Measurements from ENCODE around the gene NSD1.
A peak's percentile ranks its signal among the peaks of the same experiment; 100 is the strongest.
"Not testable (repeated sequence)": the region's sequence is repeated elsewhere in the genome, so short reads cannot be mapped to it uniquely, and the experiment has no call there.

The NSD1 gene

DNA sequence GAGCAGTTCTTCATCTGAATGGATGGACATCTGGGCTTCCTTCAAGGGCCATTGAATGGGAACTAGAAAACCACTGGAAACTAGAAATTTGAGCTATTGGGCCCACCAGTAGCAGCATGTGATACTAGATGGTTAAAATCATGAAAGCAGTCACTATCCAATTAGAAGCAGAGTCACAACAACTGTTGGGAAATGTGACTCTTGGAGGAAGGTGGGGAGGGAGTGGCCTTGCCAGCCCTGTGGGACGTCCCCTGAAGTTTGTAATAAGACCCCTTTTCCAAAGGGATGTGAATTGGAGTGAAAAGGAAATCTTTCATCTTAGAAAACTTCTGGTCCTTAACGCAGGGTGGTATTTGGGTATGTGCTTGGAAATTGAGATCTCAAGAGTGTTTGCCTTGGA, 164.3 kb downstream of the NSD1 start:
- no peak for DNase-seq

DNA sequence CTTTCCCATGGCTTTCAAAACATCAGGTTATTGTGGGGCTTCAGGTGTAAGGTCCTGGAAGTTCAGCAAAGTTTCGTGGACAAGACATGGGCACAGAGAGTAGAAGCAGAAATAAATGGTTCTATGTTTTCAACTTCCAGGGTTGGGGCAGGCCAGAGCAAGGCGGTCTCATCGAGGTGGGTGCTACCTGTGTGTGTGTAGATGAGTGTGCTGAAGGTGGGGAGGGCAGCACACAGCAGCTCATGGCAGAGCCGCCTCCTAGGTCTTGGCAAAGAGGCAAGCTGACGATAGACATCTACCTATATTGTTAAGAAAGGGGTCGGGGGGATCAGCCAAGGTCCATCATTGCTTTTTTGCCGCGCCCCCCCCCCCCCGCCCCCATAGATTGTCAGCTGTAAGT, 166.1 kb downstream of the NSD1 start:
- no peak for DNase-seq

- no peak for DNase-seq
Measured at GRCh38 chr5:177300236-177300880, 166.8 kb downstream of the NSD1 start.

- no peak for DNase-seq
Measured at GRCh38 chr5:177300951-177301350, 167.4 kb downstream of the NSD1 start.

GRCh38 chr5:177301503-177302165, 168.1 kb downstream of the NSD1 start:
- no peak for DNase-seq

DNA sequence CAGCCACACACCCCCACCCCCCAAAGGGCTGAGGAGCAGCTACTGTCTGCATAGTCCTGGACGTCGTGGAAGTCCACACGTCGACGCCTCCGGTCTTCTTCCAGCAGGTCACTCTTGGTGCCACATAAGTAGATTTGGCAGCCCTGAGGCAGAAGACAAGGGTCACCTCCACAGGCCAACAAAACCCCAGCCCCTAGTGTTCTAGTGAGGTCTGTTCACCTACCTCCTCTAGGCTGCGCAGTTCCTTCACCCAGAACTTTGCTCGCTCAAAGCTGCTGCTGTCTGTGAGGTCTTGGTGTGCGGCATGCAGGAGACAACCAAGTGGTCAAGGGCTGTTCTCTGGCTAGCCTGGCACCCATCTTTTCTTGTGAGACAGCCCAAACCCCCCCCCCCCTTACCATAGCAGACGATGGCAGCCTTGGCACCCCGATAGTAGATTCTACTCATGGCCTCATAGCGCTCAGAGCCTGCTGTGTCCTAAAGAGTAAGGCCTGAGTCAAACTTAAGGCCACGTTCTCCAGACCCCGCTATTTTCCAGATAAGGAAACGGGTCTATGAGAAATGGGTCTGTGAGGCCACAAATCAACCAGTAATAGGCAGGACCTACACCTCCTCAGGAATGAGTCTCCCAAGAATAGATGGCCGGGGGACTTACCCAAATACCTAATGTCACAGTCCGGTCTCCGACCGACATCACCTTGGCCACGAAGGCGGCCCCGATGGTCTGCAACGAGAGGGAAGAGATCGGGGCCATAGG, 169.0 kb downstream of the NSD1 start:
- DNase-seq: no peak

DNA sequence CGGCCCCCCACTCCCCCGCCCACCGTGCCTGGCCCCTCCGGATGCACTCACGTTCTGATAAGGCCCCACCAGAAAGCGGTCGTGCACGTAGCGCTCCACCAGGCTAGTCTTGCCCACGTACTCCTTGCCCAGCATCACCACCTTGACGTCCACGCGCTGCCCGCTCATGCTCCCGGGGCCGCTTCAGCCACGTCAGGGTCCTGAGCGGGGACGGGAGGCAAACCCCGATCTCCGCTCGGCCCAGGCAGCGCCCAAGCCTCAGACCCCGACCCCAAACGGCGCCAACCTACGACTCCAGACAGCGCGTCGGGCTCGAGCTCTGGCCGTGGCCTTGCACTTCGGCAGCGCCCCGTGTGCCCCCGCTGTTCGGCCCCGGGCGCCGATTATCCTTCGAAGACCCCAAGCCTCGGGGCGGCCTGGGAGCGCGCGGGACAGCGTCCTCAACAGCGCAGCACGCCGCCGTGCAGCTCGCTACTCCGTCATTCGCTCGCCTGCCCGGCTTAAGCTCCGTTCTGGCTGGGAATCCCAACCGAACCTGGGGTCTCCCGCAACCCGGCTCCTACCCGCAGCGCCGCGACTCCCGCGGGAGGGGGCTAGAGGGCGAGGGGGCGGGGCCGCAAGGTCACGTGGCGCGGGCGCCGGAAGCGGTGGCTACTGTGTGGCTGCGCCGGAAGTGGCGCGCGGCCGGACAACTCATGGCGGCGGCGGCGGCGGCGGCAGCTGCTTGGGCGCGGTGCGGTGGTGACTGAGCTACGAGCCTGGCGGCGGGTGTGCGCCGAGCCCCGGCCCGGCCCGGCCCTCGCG, 169.8 kb downstream of the NSD1 start, which contains the start of the genes PRELID1 and RAB24:
TSS of gene PRELID1 (plus strand) at position 679 of the 804 bp plus-strand sequence. CDS start 187 bp downstream, outside the sequence.
TSS of gene RAB24 (minus strand) at position 599 of the 804 bp plus-strand sequence. CDS start at position 168, 431 bp downstream.
- peak; percentile 80 to 83 for DNase-seq

DNA sequence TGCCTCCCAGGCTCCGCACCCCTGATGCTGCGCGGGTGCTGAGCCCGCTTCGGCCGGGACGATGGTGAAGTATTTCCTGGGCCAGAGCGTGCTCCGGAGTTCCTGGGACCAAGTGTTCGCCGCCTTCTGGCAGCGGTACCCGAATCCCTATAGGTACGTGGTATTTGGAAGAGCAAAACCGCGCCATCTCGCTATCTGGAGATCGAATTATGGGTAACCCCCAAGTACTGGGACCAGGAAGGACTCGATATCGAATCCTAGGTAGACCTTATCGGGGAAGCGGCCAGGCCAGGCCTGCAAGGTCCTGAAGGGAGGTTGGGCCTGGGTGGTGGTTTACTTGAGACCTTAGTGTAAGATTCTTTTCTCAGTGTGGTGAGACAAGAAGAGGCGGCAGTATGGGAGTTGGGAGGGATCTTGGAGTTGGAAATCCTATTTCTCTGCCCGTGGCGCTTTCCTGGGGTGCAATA, 170.4 kb downstream of the NSD1 start:
- DNase-seq: no peak

GRCh38 chr5:177304392-177305119, 171.0 kb downstream of the NSD1 start:
- DNase-seq: no peak

- DNase-seq: not testable (repeated sequence)
Measured at GRCh38 chr5:177306103-177306640, 172.6 kb downstream of the NSD1 start.

DNA sequence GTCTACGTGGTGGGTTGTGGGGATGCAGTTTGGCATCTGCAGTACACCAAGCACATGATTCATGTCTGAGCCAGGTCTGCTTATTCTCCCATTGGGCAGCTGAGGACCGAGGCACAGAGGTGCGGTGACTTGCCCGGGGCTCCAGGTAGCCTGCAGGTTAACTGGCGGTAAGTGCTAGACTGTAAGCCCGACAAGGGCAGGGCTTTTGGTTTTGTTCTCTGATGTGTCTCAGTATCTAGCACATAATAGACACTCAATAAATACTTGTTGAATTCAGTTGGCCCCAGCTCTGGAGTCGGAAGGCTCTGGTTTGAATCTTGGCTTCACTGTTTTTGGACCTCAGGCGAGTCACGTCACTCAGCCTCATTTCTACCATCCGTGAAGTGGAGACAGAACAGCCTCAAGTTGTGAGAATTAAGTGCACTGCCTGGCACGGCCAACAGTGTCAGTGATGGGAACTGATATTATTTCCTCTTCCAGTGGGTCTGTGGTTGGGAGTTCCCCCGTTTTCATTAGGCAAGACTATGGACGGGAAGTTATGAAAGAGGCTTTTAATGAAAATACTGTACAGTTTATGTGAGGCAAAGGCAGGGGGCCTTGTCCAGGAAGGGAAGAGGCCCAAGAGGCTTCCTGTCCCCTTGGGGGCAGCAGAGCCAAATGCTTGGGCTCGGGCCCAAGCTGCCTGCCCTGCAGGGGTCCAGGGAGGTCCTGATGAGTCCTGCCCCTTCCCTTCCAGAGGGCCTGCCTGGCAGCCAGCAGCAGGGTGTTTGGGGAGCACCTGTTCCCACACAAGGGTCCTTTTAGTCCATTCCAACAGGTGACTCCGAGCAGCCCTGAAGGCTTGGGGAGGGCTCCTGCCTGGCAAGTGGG, 173.3 kb downstream of the NSD1 start:
- DNase-seq: no peak

DNA sequence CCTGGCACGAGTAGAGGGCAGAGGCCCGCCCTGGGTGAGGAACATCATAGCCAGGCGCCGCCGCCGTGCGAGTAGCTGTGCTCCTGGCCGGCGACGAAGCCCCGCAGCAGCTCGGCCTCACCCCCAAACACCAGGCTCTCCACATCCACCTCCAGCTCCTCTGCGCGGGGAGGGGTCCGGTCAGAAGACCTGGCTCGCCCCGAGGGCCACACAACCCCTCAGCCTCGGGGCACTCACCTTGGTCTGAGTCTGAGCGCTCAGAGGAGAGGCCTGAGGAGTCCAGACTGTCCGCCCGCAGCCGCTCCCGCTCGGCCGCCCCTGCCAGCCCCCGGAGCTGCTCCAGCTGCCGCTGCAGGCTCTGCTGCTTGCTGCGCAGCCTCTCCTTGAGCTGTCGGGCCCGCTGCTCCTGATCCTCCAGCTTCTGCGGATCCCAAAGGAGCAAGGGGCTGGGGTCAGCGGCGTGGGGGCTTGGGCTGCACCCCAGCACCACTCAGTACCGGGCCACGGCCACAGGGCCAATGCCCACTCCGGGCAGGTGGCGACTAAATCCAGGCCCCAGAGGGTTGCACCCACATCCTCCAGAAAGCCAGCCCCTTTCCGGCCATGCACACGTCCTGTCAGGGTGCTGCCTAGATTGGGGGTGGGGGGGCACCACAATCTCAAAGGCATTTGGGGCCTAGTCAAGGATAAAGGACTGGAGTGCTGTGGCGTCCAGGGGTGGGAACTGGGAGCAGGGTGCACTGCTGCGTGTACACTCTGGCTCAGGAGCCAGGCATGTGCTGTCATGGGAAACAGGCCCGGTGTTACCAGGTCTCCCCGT, 174.2 kb downstream of the NSD1 start:
- no peak for DNase-seq

DNA sequence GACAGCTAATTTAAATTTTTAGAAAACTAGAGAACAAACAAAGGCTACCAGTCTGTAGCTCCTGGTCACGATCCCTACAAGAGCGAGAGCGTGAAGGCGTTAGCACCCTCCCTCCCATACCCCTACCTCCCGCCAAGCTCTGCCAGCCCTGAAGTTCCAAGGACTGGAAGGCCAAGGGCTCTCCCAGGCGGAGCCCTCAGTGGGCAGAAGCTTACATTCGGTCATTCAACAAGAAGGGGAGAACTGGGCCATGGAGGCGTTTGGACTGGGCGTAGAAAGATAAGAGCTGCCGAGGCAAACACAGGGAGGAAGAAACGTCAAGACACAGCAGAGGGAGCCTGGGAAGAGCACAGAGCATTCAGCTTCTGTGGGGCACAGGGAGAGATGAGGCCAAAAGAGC, 175.2 kb downstream of the NSD1 start:
- no peak for DNase-seq

GRCh38 chr5:177309351-177310191, 176.0 kb downstream of the NSD1 start:
- DNase-seq: peak; percentile 75 to 83

- no peak for DNase-seq
Measured at GRCh38 chr5:177310332-177310731, 176.8 kb downstream of the NSD1 start.

DNA sequence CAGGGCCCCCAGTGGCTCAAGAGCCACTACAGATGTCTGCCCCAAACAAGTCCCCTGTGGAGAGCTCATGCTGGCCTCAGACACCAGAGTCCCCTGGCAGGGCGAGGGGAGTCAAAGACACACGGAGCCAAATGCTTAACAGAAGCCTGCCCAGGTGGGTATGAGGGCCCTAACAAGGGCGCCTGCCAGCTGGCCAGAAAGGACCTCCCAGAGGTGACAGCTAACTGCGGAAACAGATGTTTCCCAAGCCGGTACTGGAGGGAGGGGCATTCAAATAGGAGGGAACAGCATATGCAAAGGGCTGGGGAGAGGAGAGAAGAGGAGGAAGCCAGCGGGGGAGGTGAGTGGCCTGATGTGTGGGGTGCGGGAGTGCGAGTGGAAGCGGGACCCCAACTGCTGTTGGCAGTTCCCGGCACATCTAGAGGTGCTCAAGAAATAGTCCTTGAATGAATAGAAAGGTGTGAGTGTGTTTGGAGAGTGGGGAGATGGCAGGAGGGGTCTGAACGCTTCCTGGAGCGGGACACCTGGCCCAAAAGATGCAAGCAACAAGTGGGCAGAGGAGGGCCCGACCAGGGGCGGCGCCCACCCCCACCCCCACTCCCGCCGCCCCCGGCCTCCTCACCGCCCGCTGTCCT, 177.3 kb downstream of the NSD1 start:
- peak in 1 of 2 experiments; percentile 22 for DNase-seq

- no peak for DNase-seq
Measured at GRCh38 chr5:177311392-177311722, 177.8 kb downstream of the NSD1 start.

Data from SHP77 (cell line).